NCI-H2227 treated with DMSO at 0.1 percent for 48 hours (cell line): ENCODE measurements around the gene RTL9.
"Not testable (repeated sequence)": the region's sequence is repeated elsewhere in the genome, so short reads cannot be mapped to it uniquely, and the experiment has no call there.

Experiments
- DNase-seq: peaks from one replicate; lab custom pipeline; 2025; lab: John Stamatoyannopoulos, UW

RTL9 gene

DNA sequence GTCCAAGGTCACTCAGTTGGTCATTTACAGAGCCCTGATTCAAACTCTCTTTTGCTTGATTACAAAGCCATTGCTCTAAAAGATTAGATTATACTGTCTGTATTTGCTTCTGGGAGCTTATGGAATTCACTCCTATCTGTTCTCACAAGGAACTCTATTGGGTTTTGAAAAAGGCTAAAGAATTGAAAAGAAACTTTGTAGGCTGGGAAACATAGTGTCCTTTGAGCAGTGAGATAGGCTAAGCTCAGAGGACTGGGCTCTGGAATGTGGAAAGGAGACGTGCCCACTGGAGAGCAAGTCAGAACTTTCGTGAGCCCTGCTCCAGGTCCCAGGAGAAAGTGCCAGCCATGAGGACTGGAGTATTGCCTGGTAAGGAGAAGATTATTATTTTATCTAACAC, at the start of gene RTL9:
Gene RTL9, plus strand, starts transcription at position 301 of the 400 bp plus-strand sequence. CDS start 91,770 bp downstream, outside the sequence.
- no peak for DNase-seq

DNA sequence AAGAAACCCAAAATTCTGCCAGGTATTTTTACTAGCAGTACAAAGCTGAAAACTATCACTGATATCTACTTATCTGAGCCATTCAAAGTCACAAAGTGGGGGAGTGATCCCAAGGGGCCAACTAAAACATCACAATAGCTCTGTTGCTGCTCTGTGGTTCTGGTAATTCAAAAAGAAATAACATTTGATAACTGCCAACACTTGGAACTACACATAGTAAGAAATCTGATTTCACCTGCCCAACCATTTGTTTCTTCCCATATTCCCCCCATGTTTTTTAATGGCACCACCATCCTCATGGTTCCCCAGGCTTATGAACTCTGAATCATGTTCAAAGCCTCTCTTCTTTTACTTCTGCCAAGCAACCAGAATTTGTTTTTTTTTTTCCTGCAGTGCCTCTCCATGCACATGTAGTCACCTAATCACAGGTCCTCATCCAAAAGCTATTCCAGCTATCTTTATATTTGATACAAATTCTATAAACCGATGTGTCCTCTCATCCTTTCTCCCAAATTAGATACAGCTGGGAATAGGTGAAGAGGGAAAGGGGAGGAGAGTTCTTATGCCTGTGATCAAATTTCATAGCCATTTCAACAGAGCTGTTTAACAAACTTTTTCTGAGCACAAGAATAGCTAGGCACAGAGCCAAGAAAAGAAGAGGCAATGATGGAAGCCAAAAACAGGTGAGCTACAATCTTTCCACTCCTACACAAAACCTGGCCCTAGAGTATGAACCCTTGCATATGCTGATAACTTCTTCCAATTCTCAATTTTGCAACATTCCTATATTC, 48.5 kb upstream of the RTL9 start:
- no peak for DNase-seq

DNA sequence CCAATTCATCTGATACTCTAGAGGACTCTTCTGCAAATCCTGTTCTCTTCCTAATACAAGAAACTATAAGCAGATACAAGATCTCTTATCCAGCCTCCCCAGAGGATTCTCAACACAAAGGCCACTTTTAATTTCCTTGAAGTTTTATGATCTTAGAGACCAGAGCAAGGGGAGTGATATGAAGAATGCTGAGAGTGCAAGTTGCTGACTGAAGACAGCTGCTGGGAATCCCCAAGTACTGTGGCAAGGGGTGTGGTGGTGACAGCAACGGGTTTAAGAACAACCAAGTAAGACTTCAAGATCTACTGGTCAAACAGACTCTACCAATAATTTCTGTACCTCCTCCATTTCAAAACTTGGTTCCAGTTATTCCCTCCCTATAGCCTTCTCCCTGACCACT, 47.8 kb upstream of the RTL9 start:
- no peak for DNase-seq

DNA sequence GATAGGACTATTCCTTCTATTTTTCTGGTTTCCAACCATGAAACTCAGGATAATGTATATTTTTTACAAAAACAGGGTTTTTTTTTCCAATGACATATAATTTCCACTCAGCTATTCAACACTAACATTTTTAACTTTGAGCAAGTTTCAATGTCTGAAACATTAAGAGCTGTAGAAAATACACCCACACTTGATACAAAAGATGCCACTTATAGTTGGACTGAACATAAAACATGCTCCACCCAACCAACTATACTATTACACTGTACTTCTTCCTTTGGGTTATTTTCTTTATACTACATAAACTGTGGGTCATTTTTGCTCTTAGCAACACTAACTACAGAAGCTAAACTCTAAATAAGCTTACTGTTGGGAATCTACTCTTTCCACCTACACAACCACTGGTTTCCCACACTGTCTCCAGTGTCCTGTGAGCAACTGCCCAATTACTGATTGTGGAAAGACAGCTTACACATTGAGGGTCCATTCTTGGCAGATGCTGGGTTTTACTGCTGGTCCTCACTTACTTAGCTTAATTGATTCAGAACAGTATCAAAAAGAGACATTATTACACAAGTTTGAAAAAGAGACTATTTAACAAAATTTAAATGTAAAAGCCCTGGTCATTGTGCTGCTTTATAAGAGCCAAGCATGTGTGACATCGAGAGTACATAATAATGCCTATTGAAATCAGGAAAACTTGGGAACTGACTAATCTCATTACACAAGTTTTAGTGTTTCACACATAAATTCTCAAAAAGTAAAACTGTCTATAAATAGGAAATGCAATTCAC, 47.0 kb upstream of the RTL9 start:
- DNase-seq = no peak

DNA sequence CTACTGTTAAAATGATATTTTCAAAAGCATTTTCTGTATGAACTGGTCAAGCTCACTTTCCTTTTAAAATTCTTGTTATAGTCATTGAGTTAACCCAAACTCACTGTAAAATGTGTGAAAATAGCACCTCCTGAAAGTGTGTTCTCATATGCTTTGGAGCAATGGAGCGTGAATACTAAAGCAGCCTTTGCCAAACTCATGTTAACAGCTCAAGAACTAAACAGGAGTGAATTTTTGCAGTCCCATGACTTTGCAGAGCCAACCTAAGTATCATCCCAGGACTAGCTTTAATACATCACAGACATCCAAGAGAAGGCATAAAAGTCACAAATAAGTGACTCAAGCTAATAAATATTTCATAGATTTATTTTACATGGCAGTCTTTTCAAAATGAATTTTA, 43.1 kb upstream of the RTL9 start:
- no peak for DNase-seq

DNA sequence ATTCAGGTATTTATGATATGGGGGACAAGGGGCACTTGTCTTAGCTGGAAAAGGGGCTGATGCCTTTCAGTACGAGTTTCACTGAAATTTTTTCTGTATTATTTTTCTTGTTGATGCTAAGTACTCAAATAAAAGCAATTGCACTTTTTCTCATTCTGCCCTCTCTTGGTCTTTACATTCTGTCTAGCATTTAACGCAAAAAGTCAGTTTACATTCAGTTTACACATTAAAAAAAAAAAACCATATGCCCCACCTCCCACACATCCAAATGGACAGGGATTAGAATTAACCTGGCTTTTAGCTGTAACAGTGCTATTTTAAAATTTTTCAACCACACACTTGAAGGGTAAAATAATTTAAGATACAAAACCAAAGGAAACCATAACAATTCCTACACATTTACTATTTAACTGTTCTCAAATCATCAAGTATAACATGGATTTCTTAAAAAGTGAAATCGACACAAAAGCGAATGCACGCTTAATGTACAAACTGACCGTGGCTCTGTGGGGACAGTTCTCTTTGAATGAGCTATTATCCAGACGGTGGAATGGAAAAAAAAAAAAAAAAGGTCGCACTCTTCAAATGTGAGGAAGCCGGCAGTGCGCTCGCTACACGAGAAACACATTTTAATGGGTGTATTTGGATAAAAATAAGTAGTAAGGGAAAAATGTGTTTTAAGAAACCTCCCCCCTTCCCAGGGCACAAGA, 42.1 kb upstream of the RTL9 start:
- DNase-seq = peak; percentile 9

DNA sequence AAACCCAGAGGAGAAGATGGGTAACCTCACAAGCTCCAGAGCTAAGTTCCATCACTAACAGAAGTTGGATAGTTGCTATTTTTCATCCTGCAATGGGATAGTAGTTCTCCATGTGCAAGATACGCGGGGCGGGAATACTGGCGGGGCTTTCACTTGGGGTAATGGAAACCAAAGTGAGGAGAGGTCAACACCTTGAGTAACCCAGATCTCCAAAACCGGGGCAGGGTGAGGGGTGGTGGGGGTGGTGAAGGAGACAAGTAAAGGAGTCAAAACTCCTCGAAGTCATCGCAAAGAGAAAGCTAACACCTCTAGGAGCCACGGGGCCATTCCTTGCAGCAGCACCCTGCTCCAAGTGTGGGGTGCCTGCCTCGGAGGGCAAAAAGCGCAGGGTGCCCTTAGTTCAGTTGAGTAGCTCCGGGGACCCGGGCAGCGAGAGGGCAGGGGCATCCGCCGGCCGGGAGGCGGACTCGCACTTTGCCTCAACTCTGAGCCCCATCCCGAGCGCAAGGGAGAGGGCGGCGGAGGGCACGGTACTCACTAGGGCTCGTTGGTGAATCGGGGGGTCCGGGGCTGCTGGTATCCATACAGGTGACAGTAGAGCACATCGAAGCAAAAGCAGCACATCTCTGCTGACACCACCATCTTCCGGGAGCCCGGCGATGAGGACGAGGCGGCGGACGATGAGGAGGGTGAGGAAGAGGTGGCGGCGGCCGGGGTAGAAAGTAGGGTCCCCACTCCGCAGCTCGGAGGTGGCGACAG, 41.4 kb upstream of the RTL9 start:
- DNase-seq = no peak

DNA sequence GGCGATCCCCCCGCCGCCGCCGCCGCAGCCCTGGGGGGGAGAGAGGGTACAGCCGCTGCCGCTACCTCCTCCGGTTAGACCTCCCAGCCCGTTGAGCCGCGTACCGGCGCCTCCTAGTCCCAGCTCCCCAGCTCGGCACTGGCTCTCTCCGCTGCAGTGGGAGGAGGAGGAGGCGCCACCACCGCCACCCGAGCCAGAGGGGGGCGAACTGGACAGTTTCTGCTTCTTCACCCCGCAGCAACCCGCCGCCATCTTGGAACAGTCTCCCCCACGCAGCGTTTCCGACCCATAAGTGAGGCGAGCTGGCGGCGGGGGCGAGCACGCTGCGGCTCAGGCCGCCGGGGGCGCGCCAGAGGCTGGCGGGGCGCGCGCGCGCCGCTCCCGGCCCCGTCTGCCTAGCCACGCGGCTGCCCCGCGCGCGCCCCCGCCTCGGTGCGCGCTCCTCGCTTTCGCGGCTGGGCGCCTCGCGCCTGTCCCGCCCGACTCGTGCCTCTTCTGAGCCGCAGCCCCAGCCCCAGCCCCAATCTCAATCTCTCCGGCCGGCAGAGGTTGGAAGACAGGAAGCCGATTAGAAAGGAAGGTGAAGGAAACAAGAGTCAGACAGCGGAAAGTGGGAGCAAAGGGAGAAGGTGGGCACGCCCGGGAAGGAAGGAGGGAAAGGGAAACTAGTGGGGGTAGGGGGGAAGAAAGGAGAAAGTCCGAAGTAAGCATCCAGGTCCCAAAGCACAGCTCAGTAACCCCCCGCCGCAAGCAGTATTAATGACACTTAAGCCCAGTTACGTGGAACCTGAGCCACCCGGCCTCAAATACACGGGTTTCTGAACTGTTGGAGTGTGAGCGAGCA, 40.6 kb upstream of the RTL9 start, which contains the start of gene AMMECR1:
Gene AMMECR1, minus strand, starts transcription at position 266 of the 844 bp plus-strand sequence. Its CDS starts 14 bp downstream, at position 252.
- DNase-seq = peak; percentile 78

DNA sequence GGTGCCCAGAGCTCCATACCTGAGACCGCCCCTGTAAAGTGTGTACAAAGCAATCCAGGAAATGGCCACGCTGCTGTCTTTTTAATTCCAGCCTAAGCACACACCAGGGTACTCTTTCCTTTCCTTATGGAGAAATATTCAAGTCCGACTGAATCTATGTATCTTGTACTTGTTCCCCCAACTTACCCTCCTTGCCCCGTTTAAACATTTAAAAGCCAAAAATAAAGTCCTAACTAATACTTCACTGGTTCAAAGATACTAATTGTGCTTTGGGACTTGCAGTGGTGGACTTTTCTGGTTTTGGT, 40.0 kb upstream of the RTL9 start:
- DNase-seq = no peak

DNA sequence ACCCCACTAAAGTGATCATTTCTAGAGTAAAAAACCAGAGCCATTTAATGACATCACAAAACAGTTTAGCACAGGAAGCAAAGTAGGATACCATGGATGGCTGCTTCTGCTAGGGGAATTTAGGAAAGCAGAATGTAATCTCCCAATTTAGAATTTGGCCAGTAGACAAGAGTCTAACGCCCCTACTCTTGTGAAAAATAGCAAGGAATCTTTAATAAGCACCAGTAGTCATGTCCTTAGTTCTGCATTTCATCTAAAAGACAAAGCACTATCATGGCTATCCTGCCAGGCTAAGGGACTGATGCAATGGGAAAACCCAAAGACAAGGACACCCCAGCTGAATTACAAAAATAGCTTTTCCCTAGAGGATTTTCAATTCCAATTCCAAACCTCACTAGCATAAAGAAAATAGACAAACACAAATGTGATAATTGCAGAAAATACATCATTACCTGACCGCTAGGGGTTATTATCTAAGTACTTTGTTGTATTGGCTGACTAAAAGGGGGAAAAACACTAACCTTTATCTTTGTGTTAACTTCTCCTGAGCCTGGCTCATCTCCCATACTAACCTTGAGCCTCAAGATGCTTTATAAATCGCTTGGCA, 38.2 kb upstream of the RTL9 start:
- no peak for DNase-seq

DNA sequence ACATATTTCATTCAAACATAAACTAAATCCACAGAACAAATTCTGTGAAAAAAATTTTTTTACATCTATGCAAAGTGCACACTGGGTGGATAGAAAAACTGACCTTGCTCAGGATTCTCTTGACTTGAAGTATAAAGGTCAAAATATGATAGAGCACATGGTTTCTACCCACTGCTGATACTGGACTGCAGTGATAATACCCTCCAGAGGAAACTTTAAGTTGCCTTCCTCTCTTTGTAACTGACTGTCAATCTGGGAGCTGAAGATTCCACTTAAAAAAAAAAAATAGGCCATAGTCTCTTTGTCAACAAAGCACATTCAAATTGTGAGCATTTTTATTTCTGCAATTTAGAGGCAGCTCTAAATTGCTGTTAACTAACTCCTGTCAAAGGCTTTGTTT, 37.6 kb upstream of the RTL9 start:
- DNase-seq = no peak

DNA sequence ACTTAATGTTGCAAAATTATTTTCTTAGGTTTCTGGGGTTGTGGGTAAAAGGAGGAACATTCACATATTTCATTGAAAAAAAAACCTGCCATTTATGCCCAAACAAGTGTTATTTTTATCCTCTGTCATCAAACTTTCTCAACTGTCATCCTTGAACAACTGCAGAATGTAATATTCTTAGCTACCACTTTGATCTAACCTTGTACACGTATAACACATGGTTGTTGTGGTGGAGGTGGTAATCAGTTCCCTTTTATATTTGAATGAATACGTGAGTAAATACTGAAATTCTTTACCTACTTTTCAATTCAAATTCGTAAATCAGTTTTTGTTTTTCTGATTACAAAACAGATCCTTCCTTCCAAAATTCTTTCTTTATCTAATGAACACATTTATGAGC, 37.0 kb upstream of the RTL9 start:
- no peak for DNase-seq

DNA sequence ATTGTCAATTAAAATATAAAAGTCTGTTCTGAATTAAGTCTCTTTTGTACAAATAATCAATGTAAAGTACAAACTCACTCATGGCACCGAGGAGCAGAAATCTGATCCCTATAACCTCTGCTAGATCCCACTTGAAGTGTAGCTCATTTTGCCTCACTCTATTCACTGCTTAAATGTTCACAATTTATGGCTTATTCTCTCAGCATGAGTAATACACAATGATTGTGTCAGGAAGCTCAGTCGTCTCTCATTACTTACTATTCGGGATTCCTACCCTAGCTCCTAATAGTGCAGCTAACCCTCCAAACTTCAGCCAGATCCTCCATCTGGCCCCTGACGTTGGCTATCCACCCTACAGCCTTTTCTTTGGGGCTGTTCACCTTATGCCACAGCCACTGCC, 36.0 kb upstream of the RTL9 start:
- no peak for DNase-seq

DNA sequence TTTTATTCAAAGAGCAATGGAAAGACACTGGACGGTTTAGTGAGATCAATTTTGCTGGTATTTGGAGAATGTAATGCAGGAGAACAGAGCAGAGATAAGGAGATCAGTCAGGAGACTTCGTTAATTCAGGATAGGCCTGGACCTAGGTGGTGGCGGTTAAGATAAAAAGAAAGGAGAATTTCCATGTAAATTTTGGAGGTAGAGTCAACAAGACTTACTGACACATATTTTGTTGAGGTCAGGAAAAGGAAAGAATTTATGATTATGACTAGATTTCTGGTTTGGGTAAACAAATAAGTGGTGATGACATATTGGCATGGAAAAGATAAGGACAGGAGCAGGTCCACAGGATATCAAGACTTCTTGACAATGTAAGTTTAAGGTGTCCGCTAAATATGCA, 31.9 kb upstream of the RTL9 start:
- no peak for DNase-seq

DNA sequence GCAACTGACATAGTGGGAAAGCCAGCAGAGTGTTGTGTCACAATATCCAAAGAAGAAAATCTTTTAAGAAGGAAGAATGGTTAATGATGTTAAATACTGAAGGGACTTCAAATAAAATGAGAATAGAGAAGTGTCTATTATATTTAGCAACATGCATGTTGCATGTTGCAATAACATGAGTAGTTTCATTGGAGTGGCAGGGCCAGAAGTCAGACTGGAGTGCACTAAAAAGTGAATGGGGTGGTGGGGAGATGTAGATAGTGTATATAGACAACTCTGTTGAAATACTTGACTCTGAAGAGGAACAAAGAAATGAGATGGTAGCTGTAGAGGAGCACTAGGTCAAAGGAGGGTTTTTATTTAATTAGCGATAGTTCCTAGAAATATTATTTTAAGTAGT, 31.3 kb upstream of the RTL9 start:
- DNase-seq = no peak

DNA sequence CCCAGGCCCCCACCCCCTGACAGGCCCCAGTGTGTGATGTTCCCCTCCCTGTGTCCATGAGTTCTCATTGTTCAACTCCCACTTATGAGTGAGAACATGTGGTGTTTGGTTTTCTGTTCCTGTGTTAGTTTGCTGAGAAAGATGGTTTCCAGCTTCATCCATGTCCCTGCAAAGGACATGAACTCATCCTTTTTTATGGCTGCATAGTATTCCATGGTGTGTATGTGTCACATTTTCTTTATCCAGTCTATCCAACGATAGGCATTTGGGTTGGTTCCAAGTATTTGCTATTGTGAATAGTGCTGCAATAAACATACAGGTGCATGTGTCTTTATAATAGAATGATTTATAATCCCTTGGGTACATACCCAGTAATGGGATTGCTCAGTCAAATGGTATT, 30.0 kb upstream of the RTL9 start:
- not testable (repeated sequence) for DNase-seq

DNA sequence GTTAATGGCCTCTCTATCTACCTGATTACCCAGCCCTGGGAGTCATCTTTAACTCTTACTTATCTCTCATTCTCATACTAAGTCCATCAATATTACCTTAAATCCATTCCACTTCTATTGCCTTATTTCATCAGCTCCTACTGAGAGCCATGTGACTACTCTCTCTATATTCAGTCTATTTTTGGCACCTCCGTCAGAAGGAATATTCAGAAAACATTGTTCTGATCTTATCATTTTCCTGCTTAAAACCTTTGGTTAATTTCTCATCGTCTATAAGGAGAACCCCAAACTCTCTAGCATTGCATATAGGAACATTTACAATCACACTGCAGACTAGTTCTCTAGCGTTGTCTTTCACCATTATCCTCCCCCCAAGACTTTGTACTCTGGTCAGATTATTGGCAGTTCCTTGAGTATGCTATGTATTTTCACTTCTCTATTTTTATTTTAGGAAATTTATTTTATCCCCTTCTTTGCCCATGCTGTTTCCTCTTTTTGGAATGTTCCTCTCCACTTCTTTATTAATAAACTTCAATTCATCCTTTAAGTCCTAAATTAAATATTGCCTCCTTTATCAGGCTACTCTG, 27.1 kb upstream of the RTL9 start:
- no peak for DNase-seq

DNA sequence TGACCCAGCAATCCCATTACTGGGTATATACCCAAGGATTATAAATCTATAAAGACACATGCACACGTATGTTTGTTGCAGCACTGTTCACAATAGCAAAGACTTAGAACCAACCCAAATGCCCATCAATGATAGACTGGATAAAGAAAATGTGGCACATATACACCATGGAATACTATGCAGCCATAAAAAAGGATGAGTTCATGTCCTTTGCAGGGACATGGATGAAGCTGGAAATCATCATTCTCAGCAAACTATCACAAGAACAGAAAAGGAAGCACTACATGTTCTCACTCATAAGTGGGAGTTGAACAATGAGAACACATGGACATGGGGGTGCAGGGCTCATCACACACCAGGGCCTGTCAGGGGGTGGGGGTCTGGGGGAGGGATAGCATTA, 25.2 kb upstream of the RTL9 start:
- DNase-seq = not testable (repeated sequence)

DNA sequence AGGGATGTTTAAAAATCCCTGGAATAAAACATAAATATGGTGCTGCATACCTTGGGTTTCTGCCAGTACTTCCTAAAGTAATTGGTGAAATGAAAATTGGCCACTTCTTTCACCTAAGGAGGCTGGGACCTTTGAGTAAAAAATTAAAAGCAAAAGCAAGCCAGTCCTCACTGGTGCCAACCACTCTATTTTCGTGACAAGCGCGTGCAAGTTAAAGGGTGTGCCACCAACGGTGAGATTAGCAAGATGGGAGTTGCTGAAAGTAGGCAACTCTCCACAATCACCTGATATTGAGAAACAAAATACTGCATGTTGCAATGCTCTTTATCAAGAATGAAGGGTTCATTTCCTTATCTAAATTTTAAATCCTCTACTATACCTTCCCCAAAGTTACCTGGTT, 19.7 kb upstream of the RTL9 start:
- no peak for DNase-seq
